HG03108 (cell line): Measurements from ENCODE around the gene PLCB4.
"Not testable (repeated sequence)": the region's sequence is repeated elsewhere in the genome, so short reads cannot be mapped to it uniquely, and the experiment has no call there.

ENCODE experiments used
- ATAC-seq: cut with Tn5 transposase; IDR thresholded peaks from one replicate; pipeline ENCODE4 v1.9.1; 2021; ENCODE audit warnings: moderate library complexity; ENCODE audit not compliant: unreplicated experiment

Gene PLCB4

DNA sequence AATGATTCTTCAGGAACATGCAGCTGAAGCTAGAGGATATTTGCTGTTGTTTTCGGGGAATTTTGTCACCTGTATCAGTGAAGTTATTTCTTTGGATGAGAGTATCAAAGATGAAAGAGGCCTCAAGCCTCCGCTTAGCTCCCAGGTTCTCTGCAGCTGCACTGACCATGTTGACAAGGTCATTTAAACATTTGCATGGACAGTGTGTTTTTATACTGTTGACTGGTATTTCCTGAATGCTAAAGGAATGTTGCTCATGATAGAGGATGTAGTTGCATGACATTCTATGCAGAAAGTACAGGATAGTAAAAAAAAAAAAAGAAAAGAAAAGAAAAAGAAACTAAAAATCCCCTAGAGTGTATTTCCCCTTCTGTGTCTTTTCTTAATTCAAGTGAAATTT is 279.9 kb downstream of the PLCB4 start:
- no peak for ATAC-seq

DNA sequence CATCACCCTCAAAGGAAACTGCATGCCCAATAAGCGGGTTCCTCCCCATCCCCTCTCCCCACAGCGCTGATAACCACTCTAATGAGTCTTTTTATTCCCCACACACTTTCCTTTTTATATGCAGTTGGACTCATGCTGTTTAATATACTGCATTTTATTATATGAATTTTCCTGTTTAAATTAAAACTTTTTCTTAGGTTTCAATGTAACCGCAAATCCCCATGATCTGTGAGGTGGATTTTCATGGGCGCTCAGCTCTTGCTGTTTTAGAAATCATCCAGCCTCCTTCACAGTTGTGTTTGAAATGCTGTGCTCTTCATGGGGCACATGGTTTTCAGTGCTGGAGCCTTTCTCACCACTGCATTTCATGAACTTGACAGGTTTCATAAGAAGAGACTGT is 280.4 kb downstream of the PLCB4 start:
- ATAC-seq, result no peak

- ATAC-seq, result no peak
These were observed 283.9 kb downstream of the PLCB4 start for GRCh38 chr20:9352739-9353138.

- no peak for ATAC-seq
These were observed 284.5 kb downstream of the PLCB4 start for GRCh38 chr20:9353180-9353915.

GRCh38 chr20:9353916-9354276 is 285.0 kb downstream of the PLCB4 start:
- no peak for ATAC-seq

GRCh38 chr20:9354579-9354978 is 285.7 kb downstream of the PLCB4 start:
- no peak for ATAC-seq

GRCh38 chr20:9358001-9358400 is 289.1 kb downstream of the PLCB4 start:
- no peak for ATAC-seq

- no peak for ATAC-seq
These were observed 290.8 kb downstream of the PLCB4 start for GRCh38 chr20:9359561-9360308.

GRCh38 chr20:9360431-9360830 is 291.5 kb downstream of the PLCB4 start:
- ATAC-seq, result no peak

- no peak for ATAC-seq
These were observed 294.8 kb downstream of the PLCB4 start for GRCh38 chr20:9363673-9364072.

DNA sequence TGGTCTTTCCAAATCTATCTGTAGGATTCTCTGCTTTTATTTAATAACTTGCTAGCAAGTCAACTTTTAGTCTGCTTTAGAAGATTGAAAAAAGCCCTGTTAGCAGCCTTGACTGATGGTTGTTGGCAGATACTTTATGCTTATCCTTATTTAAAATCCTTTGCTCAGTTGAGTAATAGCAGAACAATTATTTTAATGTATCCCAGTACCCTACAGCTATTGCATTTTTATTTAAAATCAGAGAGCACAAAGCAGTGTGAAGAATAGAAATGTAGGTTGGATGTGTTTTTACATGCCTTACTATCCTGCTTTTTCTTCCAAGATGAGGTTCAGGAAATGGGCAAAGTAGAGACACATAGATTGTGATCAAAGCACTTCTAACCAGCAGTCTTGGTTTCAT is 298.4 kb downstream of the PLCB4 start:
- ATAC-seq, result no peak

GRCh38 chr20:9367746-9368145 is 298.9 kb downstream of the PLCB4 start:
- ATAC-seq, result no peak

- ATAC-seq, result no peak
These were observed 300.0 kb downstream of the PLCB4 start for GRCh38 chr20:9368893-9369292.

- ATAC-seq, result no peak
These were observed 300.7 kb downstream of the PLCB4 start for GRCh38 chr20:9369557-9369956.

- ATAC-seq, result no peak
These were observed 305.2 kb downstream of the PLCB4 start for GRCh38 chr20:9374072-9374471.

GRCh38 chr20:9374480-9374879 is 305.6 kb downstream of the PLCB4 start:
- ATAC-seq, result no peak

DNA sequence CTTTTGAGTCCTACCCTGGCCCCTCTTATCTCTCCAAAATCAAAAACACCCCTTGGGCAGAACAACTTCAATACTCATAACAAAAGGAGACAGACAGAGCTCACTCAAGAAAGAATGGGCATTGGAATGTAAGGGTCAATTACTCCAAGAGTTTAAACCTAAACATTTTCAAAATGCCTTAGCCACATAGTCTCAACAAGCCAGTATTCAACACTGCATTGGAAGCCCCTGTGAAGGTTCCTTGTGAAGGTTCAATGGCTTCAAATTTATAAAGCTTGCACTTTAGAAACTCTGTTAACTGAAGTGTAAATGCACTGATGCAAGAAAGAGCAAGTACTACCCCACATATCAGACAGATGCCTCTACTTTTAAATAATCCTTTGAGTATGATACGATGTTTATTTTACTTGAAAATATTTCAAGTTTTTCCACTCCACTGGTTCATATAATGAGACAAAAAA is 306.4 kb downstream of the PLCB4 start:
- ATAC-seq, result no peak

GRCh38 chr20:9377007-9377406 is 308.1 kb downstream of the PLCB4 start:
- no peak for ATAC-seq

GRCh38 chr20:9385345-9386310 is 316.7 kb downstream of the PLCB4 start:
- ATAC-seq, result not testable (repeated sequence)

GRCh38 chr20:9388160-9388812 is 319.4 kb downstream of the PLCB4 start:
- no peak for ATAC-seq

GRCh38 chr20:9388813-9389161 is 319.9 kb downstream of the PLCB4 start:
- no peak for ATAC-seq
